GM12878 (cell line): ENCODE results near the gene RARRES1. TPM values are rescaled to one million over a fixed set of nuclear protein-coding genes. Genes with fewer than 3 reads are reported as not detected.

Source experiments
- ATAC-seq: fragments of 200-7000 bp; cut with Tn5 transposase; 3 replicates; pipeline ENCODE4 v1.9.1; 2020; ENCODE audit warnings: mild to moderate bottlenecking, moderate library complexity
- BruUV-seq: library from RNA; stranded (reverse); fragments of 400-500 nt; replicated peaks from 2 replicates; lab custom pipeline; 2021; lab: Mats Ljungman, UMichigan
- CTCF ChIA-PET: fragments of 300-600 bp; sonication (Branson Sonifier 250); formaldehyde crosslinking; extraction: SDS; loops from one replicate; lab custom pipeline; 2021; ENCODE audit warnings: inconsistent platforms; lab: Yijun Ruan, JAX
- POLR2A ChIA-PET: fragments of 350-600 bp; formaldehyde crosslinking; extraction: SDS; loops from one replicate; lab custom pipeline; 2021; ENCODE audit warnings: inconsistent platforms; lab: Charles Lee
- RAD21 ChIA-PET: fragments of 300-600 bp; sonication (Branson Sonifier 250); formaldehyde crosslinking; loops from one replicate; lab custom pipeline; 2023; ENCODE audit warnings: antibody characterized with exemption; ENCODE audit not compliant: unreplicated experiment; lab: Charles Lee
- SMC1A ChIA-PET: fragments of 300-600 bp; sonication (Branson Sonifier 250); formaldehyde crosslinking; loops from one replicate; lab custom pipeline; 2023; ENCODE audit not compliant: unreplicated experiment, uncharacterized antibody; lab: Charles Lee
- DNase-seq: peaks from one replicate; pipeline ENCODE4 v3.0.0-alpha.2; 2011; ENCODE audit warnings: low read depth, low spot score
- FAIRE-seq: peaks from 3 replicates; lab custom pipeline; 2011; peaks lifted over from hg19 to GRCh38; lab: Jason Lieb, UNC
- H2AFZ ChIP-seq: 2 replicates; pipeline ENCODE4 v1.6.0; 2011; ENCODE audit warnings: low read depth, low read length, control low read depth; ENCODE audit not compliant: control insufficient read depth
- H3K27ac ChIP-seq: 2 replicates; pipeline ENCODE4 v1.5.1; 2011; ENCODE audit warnings: control low read depth; ENCODE audit not compliant: control insufficient read depth, insufficient read depth
- H3K27me3 ChIP-seq, 2 experiments: replicated peaks in 1 of 2; 2 replicates each; pipeline versions ENCODE4 v1.6.0 to v1.6.1; 2011; ENCODE audit warnings: low read length in 1 of 2; ENCODE audit not compliant: control insufficient read depth in 2 of 2, insufficient read depth in 2 of 2
- H3K36me3 ChIP-seq, 2 experiments: 2 replicates each; pipeline ENCODE4 v1.5.1; 2011; ENCODE audit warnings: low read length in 1 of 2; ENCODE audit not compliant: control insufficient read depth in 2 of 2, insufficient read depth in 2 of 2
- H3K4me1 ChIP-seq: 2 replicates; pipeline ENCODE4 v1.6.1; 2011; ENCODE audit warnings: mild to moderate bottlenecking, low read length, moderate library complexity, mixed read lengths; ENCODE audit not compliant: control insufficient read depth, insufficient read depth
- H3K4me2 ChIP-seq: 2 replicates; pipeline ENCODE4 v1.6.0; 2011; ENCODE audit warnings: control low read depth; ENCODE audit not compliant: control insufficient read depth, insufficient read depth
- H3K4me3 ChIP-seq: fragments of 200-600 bp; sonication (generic); 2 replicates; pipeline ENCODE4 v1.5.1; 2016
- H3K79me2 ChIP-seq: 2 replicates; pipeline ENCODE4 v1.6.0; 2011; ENCODE audit warnings: low read length; ENCODE audit not compliant: control insufficient read depth, insufficient read depth
- H3K9ac ChIP-seq: 2 replicates; pipeline ENCODE4 v1.8.0; 2011; ENCODE audit warnings: low read length, control low read depth, mixed read lengths; ENCODE audit not compliant: control insufficient read depth, insufficient read depth
- H3K9me3 ChIP-seq: replicated peaks from 3 replicates; pipeline ENCODE4 v1.5.1; 2011; ENCODE audit warnings: mild to moderate bottlenecking, low read length; ENCODE audit not compliant: control insufficient read depth, insufficient read depth
- H4K20me1 ChIP-seq: 2 replicates; pipeline ENCODE4 v1.6.0; 2011; ENCODE audit not compliant: control insufficient read depth, insufficient read depth
- BCL11A ChIP-seq: IDR thresholded peaks from 2 replicates; pipeline ENCODE4 v1.6.1; 2011; ENCODE audit warnings: low read depth, low read length
- CHD1 ChIP-seq: IDR thresholded peaks from 2 replicates; pipeline ENCODE4 v1.6.1; 2012; ENCODE audit warnings: low read depth, low read length, improper control_type of control experiment
- CHD4 ChIP-seq: fragments of 200-600 bp; sonication (generic); IDR thresholded peaks from 2 replicates; pipeline ENCODE4 v1.6.1; 2016; ENCODE audit warnings: mild to moderate bottlenecking
- EED ChIP-seq: sonication (generic); IDR thresholded peaks from 2 replicates; pipeline ENCODE4 v1.6.1; 2016; ENCODE audit warnings: antibody characterized with exemption, low read depth
- EGR1 ChIP-seq, 2 experiments: IDR thresholded peaks; 1 replicate in 1 of 2; 2 replicates in 1 of 2; pipeline ENCODE4 v1.6.1; 2011 to 2012; ENCODE audit warnings: low read depth in 2 of 2, low read length in 2 of 2, borderline replicate concordance in 1 of 2, mild to moderate bottlenecking in 1 of 2, moderate library complexity in 1 of 2
- IKZF1 ChIP-seq: fragments of 450-650 bp; conservative IDR thresholded peaks from 2 replicates; pipeline ENCODE4 v1.6.1; 2017; ENCODE audit warnings: antibody characterized with exemption, mild to moderate bottlenecking
- KDM1A ChIP-seq: fragments of 200-600 bp; sonication (generic); IDR thresholded peaks from 2 replicates; pipeline ENCODE4 v1.6.1; 2016; ENCODE audit warnings: borderline replicate concordance
- NFIC ChIP-seq: IDR thresholded peaks from 2 replicates; pipeline ENCODE4 v1.6.1; 2012; ENCODE audit warnings: low read depth, mild to moderate bottlenecking, inconsistent platforms, low read length, moderate library complexity
- RFX5 ChIP-seq: IDR thresholded peaks from 2 replicates; pipeline ENCODE4 v1.6.1; 2011; ENCODE audit warnings: low read depth, low read length, improper control_type of control experiment
- STAT3 ChIP-seq: IDR thresholded peaks from 2 replicates; pipeline ENCODE4 v1.6.1; 2011; ENCODE audit warnings: low read depth, low read length, improper control_type of control experiment
- SUPT20H ChIP-seq: IDR thresholded peaks from 2 replicates; pipeline ENCODE4 v1.6.1; 2011; ENCODE audit warnings: low read depth, mild to moderate bottlenecking, low read length, moderate library complexity, borderline replicate concordance; ENCODE audit not compliant: control insufficient read depth
- TARDBP ChIP-seq: IDR thresholded peaks from 2 replicates; pipeline ENCODE4 v1.6.1; 2016; ENCODE audit warnings: borderline replicate concordance
- TCF7 ChIP-seq: IDR thresholded peaks from 2 replicates; pipeline ENCODE4 v1.6.1; 2014; ENCODE audit warnings: antibody characterized with exemption, borderline replicate concordance
- WRNIP1 ChIP-seq: IDR thresholded peaks from 2 replicates; pipeline ENCODE4 v1.6.1; 2011; ENCODE audit warnings: low read depth, low read length, improper control_type of control experiment, borderline replicate concordance
- ZBTB4 ChIP-seq: fragments of 450-650 bp; formaldehyde crosslinking; IDR thresholded peaks from 2 replicates; pipeline ENCODE4 v1.4.0; 2022; ENCODE audit warnings: mild to moderate bottlenecking, moderate library complexity
- ZNF217 ChIP-seq: fragments of 450-650 bp; IDR thresholded peaks from 2 replicates; pipeline ENCODE4 v1.6.1; 2017; ENCODE audit warnings: antibody characterized with exemption, mild to moderate bottlenecking
- ZNF274 ChIP-seq: IDR thresholded peaks from one replicate; pipeline ENCODE4 v1.8.0; 2011; ENCODE audit not compliant: insufficient read length, insufficient read depth
- ZNF384 ChIP-seq: IDR thresholded peaks from 2 replicates; pipeline ENCODE4 v1.6.1; 2012; ENCODE audit warnings: low read depth, mild to moderate bottlenecking, low read length, improper control_type of control experiment, borderline replicate concordance
- ZNF622 ChIP-seq: fragments of 450-650 bp; IDR thresholded peaks from 2 replicates; pipeline ENCODE4 v1.6.1; 2017; ENCODE audit warnings: mild to moderate bottlenecking, inconsistent platforms
- WGBS: methylation state at CpG from one replicate; pipeline ENCODE4 v1.1.6; 2016; ENCODE audit warnings: low lambda C conversion rate; ENCODE audit not compliant: insufficient replicate concordance, insufficient coverage; ENCODE audit errors: missing lambda C conversion rate; 5-methylcytosine and 5-hydroxymethylcytosine counted together
- in situ Hi-C: fragments of 300-500 bp; cut with MboI; formaldehyde crosslinking; loops from 9 replicates; pipeline ENCODE4 v1.14.3; 2018; ENCODE audit warnings: mixed read lengths
- intact Hi-C: fragments of 100-400 bp; cut with micrococcal nuclease; formaldehyde crosslinking; loops from one replicate; pipeline ENCODE4 v1.14.2; 2022; ENCODE audit not compliant: unreplicated experiment
- polyA plus RNA-seq, 11 experiments: library from polyadenylated mRNA; depleted of rRNA in 4 of 11; unstranded in 6 of 11; stranded (reverse) in 5 of 11; fragments of >200 nt; fragmentation: Nextera tagmentation in 4 of 11; fragmentation: Illumina TruSeq in 1 of 11; extraction: Ambion mirVana in 4 of 11; extraction: Trizol in 1 of 11; gene quantifications; 1 replicate in 1 of 11; 2 replicates in 10 of 11; pipeline versions ENCODE4 v1.2.1 to v1.2.3, GENCODE V29; 2011 to 2016; ENCODE audit warnings: inconsistent platforms in 2 of 11, missing spikeins in 2 of 11, low read depth in 1 of 11
- total RNA-seq, 4 experiments: library from RNA; depleted of rRNA in 3 of 4; stranded (reverse); fragments of >200 nt in 3 of 4; fragmentation: Illumina TruSeq in 1 of 4; extraction: Trizol in 1 of 4; gene quantifications; 2 replicates each; pipeline versions ENCODE4 v1.2.1 to v1.2.3, GENCODE V29; 2013 to 2021

Gene RARRES1
- total and polyA plus RNA-seq, 10 of the 15 experiments (the other 5 are each of a cell fraction or from before 2014, with no cell fraction given) = 0.02 to 0.83 (median 0.63) TPM; not detected in 7

- no peaks in the 10 kb centered on the region for H3K9me3 ChIP-seq
- H3K36me3 ChIP-seq = no peaks in the 10 kb centered on the region
- ATAC-seq = no peak
- no peaks in the 10 kb centered on the region for H4K20me1 ChIP-seq
- ChIA-PET SMC1A (interaction anchor here (0.6 to 1.6 kb wide), 2 partner anchors 11 to 30 kb away, joined by 4 to 5 read pairs; no protein-coding TSS in a partner anchor), CTCF (interaction anchor here (0.6 kb wide), 1 partner anchor 182 kb away, joined by 4 read pairs; no protein-coding TSS in a partner anchor), POLR2A (no interaction called here), RAD21 (no interaction called here)
- intact Hi-C loops (no loop called here), in situ Hi-C loops (no loop called here)
- no peak for DNase-seq
- no peak for FAIRE-seq
- H3K4me1 ChIP-seq = no peaks in the 10 kb centered on the region
- no peak overlapping the region for H3K4me3 ChIP-seq
- no peak for TF ChIP-seq ZBTB4 (CRISPR knock-in tag)
- no peak for TF ChIP-seq NFIC
- no peak for TF ChIP-seq ZNF217
- TF ChIP-seq SUPT20H = no peak
- TF ChIP-seq RFX5 = no peak
- no peak for TF ChIP-seq ZNF384
- no peak for TF ChIP-seq CHD1
- TF ChIP-seq STAT3 = no peak
- TF ChIP-seq EED = no peak
- no peak for TF ChIP-seq IKZF1
- no peak for TF ChIP-seq ZNF274
- TF ChIP-seq CHD4 = no peak
- no peak for TF ChIP-seq KDM1A
- no peak for TF ChIP-seq TARDBP
- TF ChIP-seq EGR1 (IDR thresholded peaks at IDR 0.05; ENCODE audit: borderline replicate concordance in 1 of 2, low read depth in 2 of 2, low read length in 2 of 2) = no peak
- TF ChIP-seq WRNIP1 = no peak
- TF ChIP-seq ZNF622 = no peak
- no peak for TF ChIP-seq BCL11A
- TF ChIP-seq TCF7 = no peak
- H3K27ac ChIP-seq = no peak overlapping the region
- H3K27me3 ChIP-seq = no peaks in the 10 kb centered on the region
- WGBS = 31% methylated on average over 3 of the region's 3 CpGs
- no peak overlapping the region for H3K4me2 ChIP-seq
- H3K9ac ChIP-seq = no peak overlapping the region
- no TSS peak for BruUV-seq
- H3K79me2 ChIP-seq = no peaks in the 10 kb centered on the region
- H2AFZ ChIP-seq = no peak overlapping the region
Observed at GRCh38 chr3:158761350-158761749, 29.1 kb upstream of the RARRES1 start.
